IMR-90 (cell line): ENCODE measurements around the gene EFHC2. TPM values are rescaled to one million over a fixed set of nuclear protein-coding genes. Genes with fewer than 3 reads are reported as not detected.

ENCODE experiments used
- ATAC-seq: fragments of 200-7000 bp; cut with Tn5 transposase; 2 replicates; pipeline ENCODE4 v1.9.1; 2020; ENCODE audit warnings: low read depth, mild to moderate bottlenecking, moderate library complexity
- BruUV-seq: library from RNA; stranded (reverse); fragments of 400-500 nt; replicated peaks from 2 replicates; lab custom pipeline; 2021; lab: Mats Ljungman, UMichigan
- CTCF ChIA-PET: fragments of 300-600 bp; formaldehyde crosslinking; extraction: SDS; loops from one replicate; lab custom pipeline; 2021; ENCODE audit warnings: antibody characterized with exemption; lab: Yijun Ruan, JAX
- POLR2A ChIA-PET: fragments of 300-600 bp; sonication (Branson Sonifier 250); formaldehyde crosslinking; loops from one replicate; lab custom pipeline; 2022; ENCODE audit warnings: antibody characterized with exemption; ENCODE audit not compliant: unreplicated experiment; lab: Charles Lee
- DNase-seq: peaks from one replicate; pipeline ENCODE4 v3.0.0; 2013
- H2AFZ ChIP-seq: replicated peaks from 2 replicates; pipeline ENCODE3; 2013; ENCODE audit warnings: low read length, mild to moderate bottlenecking; ENCODE audit not compliant: poor library complexity
- H2AK5ac ChIP-seq: 2 replicates; pipeline ENCODE4 v1.6.1; 2013; ENCODE audit warnings: low read depth, low read length, inconsistent platforms
- H2AK9ac ChIP-seq: replicated peaks from 2 replicates; pipeline ENCODE3; 2013; ENCODE audit warnings: mild to moderate bottlenecking, low read depth, low read length, moderate library complexity; ENCODE audit not compliant: poor library complexity
- H2BK120ac ChIP-seq: 2 replicates; pipeline ENCODE4 v1.6.1; 2013; ENCODE audit warnings: low read depth, low read length, inconsistent platforms
- H2BK15ac ChIP-seq: 3 replicates; pipeline ENCODE4 v1.6.1; 2013; ENCODE audit warnings: low read depth, low read length, inconsistent platforms
- H2BK20ac ChIP-seq: 2 replicates; pipeline ENCODE4 v1.6.1; 2013; ENCODE audit warnings: low read depth, mild to moderate bottlenecking, inconsistent platforms, low read length, moderate library complexity
- H2BK5ac ChIP-seq: 2 replicates; pipeline ENCODE4 v1.6.1; 2013; ENCODE audit warnings: mild to moderate bottlenecking, low read depth, low read length, inconsistent platforms; ENCODE audit not compliant: poor library complexity, severe bottlenecking
- H3K14ac ChIP-seq: replicated peaks from 2 replicates; pipeline ENCODE4 v1.6.1; 2013; ENCODE audit warnings: low read depth, low read length, inconsistent platforms
- H3K18ac ChIP-seq: 2 replicates; pipeline ENCODE4 v1.6.1; 2013; ENCODE audit warnings: low read depth, low read length, control low read depth
- H3K23ac ChIP-seq: 2 replicates; pipeline ENCODE4 v1.6.1; 2013; ENCODE audit warnings: low read depth, low read length, inconsistent platforms
- H3K27ac ChIP-seq: 2 replicates; pipeline ENCODE4 v1.5.1; 2013; ENCODE audit warnings: mild to moderate bottlenecking, control low read depth, low read length; ENCODE audit not compliant: insufficient read depth
- H3K27me3 ChIP-seq: 2 replicates; pipeline ENCODE4 v1.6.1; 2013; ENCODE audit warnings: low read length; ENCODE audit not compliant: control insufficient read depth, insufficient read depth
- H3K36me3 ChIP-seq: 2 replicates; pipeline ENCODE4 v1.6.1; 2013; ENCODE audit warnings: low read length, mixed read lengths; ENCODE audit not compliant: control insufficient read depth, insufficient read depth
- H3K4ac ChIP-seq: 2 replicates; pipeline ENCODE4 v1.6.1; 2013; ENCODE audit warnings: low read depth, low read length, inconsistent platforms
- H3K4me1 ChIP-seq: 2 replicates; pipeline ENCODE4 v1.6.1; 2013; ENCODE audit warnings: low read length, mixed read lengths; ENCODE audit not compliant: control insufficient read depth, insufficient read depth
- H3K4me2 ChIP-seq: 2 replicates; pipeline ENCODE4 v1.6.1; 2013; ENCODE audit warnings: low read depth, mild to moderate bottlenecking, control low read depth, low read length, moderate library complexity
- H3K4me3 ChIP-seq: 2 replicates; pipeline ENCODE4 v1.5.1; 2013; ENCODE audit warnings: low read depth, mild to moderate bottlenecking, control low read depth, low read length, moderate library complexity; ENCODE audit not compliant: insufficient read depth
- H3K56ac ChIP-seq: 2 replicates; pipeline ENCODE4 v1.6.1; 2013; ENCODE audit warnings: low read length, inconsistent platforms; ENCODE audit not compliant: insufficient read depth; ENCODE audit errors: extremely low read depth
- H3K79me1 ChIP-seq, 2 experiments: 2 replicates each; pipeline ENCODE4 v1.6.1; 2013; ENCODE audit warnings: low read length in 2 of 2, inconsistent platforms in 1 of 2, low read depth in 1 of 2
- H3K9ac ChIP-seq: 2 replicates; pipeline ENCODE4 v1.6.1; 2013; ENCODE audit warnings: low read depth, low read length, control low read depth
- H3K9me1 ChIP-seq: 2 replicates; pipeline ENCODE4 v1.6.1; 2013; ENCODE audit warnings: low read length, inconsistent platforms; ENCODE audit not compliant: insufficient read depth
- H3K9me3 ChIP-seq: 2 replicates; pipeline ENCODE4 v1.6.1; 2013; ENCODE audit warnings: low read length; ENCODE audit not compliant: control insufficient read depth, insufficient read depth
- H4K20me1 ChIP-seq: 2 replicates; pipeline ENCODE4 v1.6.1; 2013; ENCODE audit warnings: low read length, inconsistent platforms; ENCODE audit not compliant: insufficient read depth
- H4K5ac ChIP-seq: 2 replicates; pipeline ENCODE4 v1.6.1; 2013; ENCODE audit warnings: mild to moderate bottlenecking, low read depth, low read length, control low read depth
- H4K8ac ChIP-seq, 2 experiments: 2 replicates each; pipeline ENCODE4 v1.6.1; 2013; ENCODE audit warnings: low read depth in 2 of 2, low read length in 2 of 2, control low read depth in 1 of 2, inconsistent platforms in 1 of 2
- H4K91ac ChIP-seq: 2 replicates; pipeline ENCODE4 v1.6.1; 2013; ENCODE audit warnings: low read depth, low read length, inconsistent platforms; ENCODE audit not compliant: insufficient read depth
- BHLHE40 ChIP-seq: fragments of 150-350 bp; IDR thresholded peaks from 2 replicates; pipeline ENCODE4 v1.6.1; 2016; ENCODE audit warnings: mild to moderate bottlenecking, low read depth, low read length
- CEBPB ChIP-seq: IDR thresholded peaks from 2 replicates; pipeline ENCODE4 v1.6.1; 2012; ENCODE audit warnings: low read depth, low read length, improper control_type of control experiment
- CHD1 ChIP-seq: IDR thresholded peaks from 2 replicates; pipeline ENCODE4 v1.6.1; 2012; ENCODE audit warnings: low read depth, low read length, improper control_type of control experiment
- FOS ChIP-seq: fragments of 150-350 bp; IDR thresholded peaks from 2 replicates; pipeline ENCODE4 v1.6.1; 2016; ENCODE audit warnings: low read depth, low read length
- MAFK ChIP-seq: IDR thresholded peaks from 2 replicates; pipeline ENCODE4 v1.6.1; 2012; ENCODE audit warnings: low read depth, low read length, improper control_type of control experiment
- MAZ ChIP-seq: IDR thresholded peaks from 2 replicates; pipeline ENCODE4 v1.6.1; 2012; ENCODE audit warnings: low read depth, mild to moderate bottlenecking, low read length, improper control_type of control experiment, moderate library complexity, borderline replicate concordance
- MXI1 ChIP-seq: IDR thresholded peaks from 2 replicates; pipeline ENCODE4 v1.6.1; 2012; ENCODE audit warnings: low read depth, mild to moderate bottlenecking, low read length, moderate library complexity, borderline replicate concordance
- NFE2L2 ChIP-seq: fragments of 150-350 bp; IDR thresholded peaks from 2 replicates; pipeline ENCODE4 v1.6.1; 2016; ENCODE audit warnings: low read depth, mild to moderate bottlenecking, low read length
- POLR2A ChIP-seq: IDR thresholded peaks from 2 replicates; pipeline ENCODE4 v1.6.1; 2012; ENCODE audit warnings: mild to moderate bottlenecking, low read depth, low read length
- RAD21 ChIP-seq: IDR thresholded peaks from 2 replicates; pipeline ENCODE4 v1.6.1; 2012; ENCODE audit warnings: low read length, improper control_type of control experiment
- RCOR1 ChIP-seq: IDR thresholded peaks from 2 replicates; pipeline ENCODE4 v1.6.1; 2012; ENCODE audit warnings: mild to moderate bottlenecking, low read length, improper control_type of control experiment; ENCODE audit not compliant: insufficient replicate concordance
- RFX5 ChIP-seq: IDR thresholded peaks from 2 replicates; pipeline ENCODE4 v1.8.0; 2012; ENCODE audit warnings: low read depth, mild to moderate bottlenecking, low read length, moderate library complexity
- SMC3 ChIP-seq: fragments of 150-350 bp; IDR thresholded peaks from 2 replicates; pipeline ENCODE4 v1.6.1; 2016; ENCODE audit warnings: low read depth, mild to moderate bottlenecking, antibody characterized with exemption, low read length, moderate library complexity
- WGBS, 2 experiments: methylation state at CpG; one replicate each; pipeline versions ENCODE4 v1.1.5 to v1.1.7; 2013; ENCODE audit warnings: missing lambda C conversion rate in 2 of 2; ENCODE audit not compliant: insufficient read length in 1 of 2; ENCODE audit errors: extremely low coverage in 2 of 2; 5-methylcytosine and 5-hydroxymethylcytosine counted together
- dilution Hi-C: fragments of 300-500 bp; cut with HindIII; formaldehyde crosslinking; loops from one replicate; pipeline ENCODE4 v1.14.3; 2018; ENCODE audit warnings: low sequenced_read_pairs; ENCODE audit not compliant: unreplicated experiment
- in situ Hi-C: fragments of 300-500 bp; cut with MboI; formaldehyde crosslinking; loops from 3 replicates; pipeline ENCODE4 v1.14.3; 2019; ENCODE audit warnings: low sequenced_read_pairs, inconsistent platforms, mixed read lengths
- intact Hi-C: fragments of 100-400 bp; cut with micrococcal nuclease; formaldehyde crosslinking; loops from 2 replicates; pipeline ENCODE4 v1.10.0; 2022
- polyA plus RNA-seq, 3 experiments: library from polyadenylated mRNA; depleted of rRNA; stranded (reverse); fragments of >200 nt; gene quantifications; 2 replicates each; pipeline ENCODE4 v1.2.3, GENCODE V29; 2012; ENCODE audit warnings: low replicate concordance in 1 of 3
- total RNA-seq: library from RNA; depleted of rRNA; stranded (reverse); fragments of >200 nt; gene quantifications from 2 replicates; pipeline ENCODE4 v1.2.3, GENCODE V29; 2012
- TF ChIP-seq, protein P1 (sequence below): fragments of 150-350 bp; IDR thresholded peaks from 2 replicates; pipeline ENCODE4 v1.6.1; 2017; ENCODE audit warnings: mild to moderate bottlenecking, antibody characterized with exemption, low read length, low read depth
- TF ChIP-seq, protein P2 (sequence below): fragments of 150-350 bp; IDR thresholded peaks from 2 replicates; pipeline ENCODE4 v1.6.1; 2016; ENCODE audit warnings: low read depth, mild to moderate bottlenecking, low read length, moderate library complexity, borderline replicate concordance
- TF ChIP-seq, protein P3 (sequence below): conservative IDR thresholded peaks from 2 replicates; pipeline ENCODE4 v1.5.1; 2012; ENCODE audit warnings: mild to moderate bottlenecking, low read depth, low read length, improper control_type of control experiment

EFHC2 gene
- total and polyA plus RNA-seq, 2 of the 4 experiments (the other 2 are of a cell fraction), result 0.18 to 0.24 TPM

DNA sequence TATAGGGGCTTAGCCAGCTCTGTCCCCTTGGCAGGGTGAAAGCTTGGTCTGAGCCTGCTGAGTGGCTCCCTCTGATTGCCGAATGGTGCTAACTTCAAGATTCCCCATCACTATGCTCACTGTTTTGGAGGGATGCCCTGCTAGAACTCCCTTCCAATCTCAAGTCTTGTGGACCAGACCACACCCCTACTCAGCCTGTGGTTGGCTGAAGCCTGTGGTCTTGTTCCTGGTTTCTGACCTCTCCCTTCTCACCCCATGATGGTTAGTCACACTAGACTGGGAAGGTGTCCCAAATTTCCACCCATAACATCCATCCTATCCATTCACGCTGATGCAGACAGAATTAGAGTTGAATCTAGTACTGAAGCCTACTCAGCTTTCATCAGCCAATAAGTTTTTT, 185.6 kb downstream of the EFHC2 start:
- intact Hi-C loops, result no loop called here
- no peak overlapping the region for H2BK20ac ChIP-seq
- H3K4ac ChIP-seq, result no peak overlapping the region
- CTCF ChIA-PET, result no interaction called here
- peaks cover 6% of the 10 kb centered on the region for H3K27me3 ChIP-seq
- no peak overlapping the region for H2AK5ac ChIP-seq
- BruUV-seq, result no TSS peak
- H3K18ac ChIP-seq, result no peak overlapping the region
- H2AFZ ChIP-seq, result no peak overlapping the region
- H2AK9ac ChIP-seq, result peak overlapping the region; percentile 12
- dilution Hi-C loops, result no loop called here
- H3K56ac ChIP-seq, result no peak overlapping the region
- DNase-seq, result no peak
- peaks cover 2% of the 10 kb centered on the region; the same call in 1 of the 2 replicates for H3K9me3 ChIP-seq
- ATAC-seq, result no peak
- no peaks in the 10 kb centered on the region for H3K4me1 ChIP-seq
- no peak overlapping the region for H3K4me2 ChIP-seq
- no peak overlapping the region for H2BK120ac ChIP-seq
- no peaks in the 10 kb centered on the region for H4K20me1 ChIP-seq
- in situ Hi-C loops, result no loop called here
- no peak overlapping the region for H3K9ac ChIP-seq
- H3K23ac ChIP-seq, result no peak overlapping the region
- no peak overlapping the region for H3K4me3 ChIP-seq
- no peak overlapping the region for H3K27ac ChIP-seq
- no peak overlapping the region for H4K5ac ChIP-seq
- no peak overlapping the region for H2BK5ac ChIP-seq
- no CpG with 5 or more reads among the region's 2 CpGs for WGBS, 2 experiments
- no peak overlapping the region for H4K8ac ChIP-seq
- POLR2A ChIA-PET, result no interaction called here
- no peak overlapping the region for H4K91ac ChIP-seq
- no peaks in the 10 kb centered on the region for H3K79me1 ChIP-seq
- H2BK15ac ChIP-seq, result no peak overlapping the region
- no peak for TF ChIP-seq NFE2L2
- TF ChIP-seq, protein P1, sequence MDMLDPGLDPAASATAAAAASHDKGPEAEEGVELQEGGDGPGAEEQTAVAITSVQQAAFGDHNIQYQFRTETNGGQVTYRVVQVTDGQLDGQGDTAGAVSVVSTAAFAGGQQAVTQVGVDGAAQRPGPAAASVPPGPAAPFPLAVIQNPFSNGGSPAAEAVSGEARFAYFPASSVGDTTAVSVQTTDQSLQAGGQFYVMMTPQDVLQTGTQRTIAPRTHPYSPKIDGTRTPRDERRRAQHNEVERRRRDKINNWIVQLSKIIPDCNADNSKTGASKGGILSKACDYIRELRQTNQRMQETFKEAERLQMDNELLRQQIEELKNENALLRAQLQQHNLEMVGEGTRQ, result no peak
- no peak for TF ChIP-seq RCOR1
- TF ChIP-seq FOS, result no peak
- TF ChIP-seq MAFK, result no peak
- TF ChIP-seq, protein P2, sequence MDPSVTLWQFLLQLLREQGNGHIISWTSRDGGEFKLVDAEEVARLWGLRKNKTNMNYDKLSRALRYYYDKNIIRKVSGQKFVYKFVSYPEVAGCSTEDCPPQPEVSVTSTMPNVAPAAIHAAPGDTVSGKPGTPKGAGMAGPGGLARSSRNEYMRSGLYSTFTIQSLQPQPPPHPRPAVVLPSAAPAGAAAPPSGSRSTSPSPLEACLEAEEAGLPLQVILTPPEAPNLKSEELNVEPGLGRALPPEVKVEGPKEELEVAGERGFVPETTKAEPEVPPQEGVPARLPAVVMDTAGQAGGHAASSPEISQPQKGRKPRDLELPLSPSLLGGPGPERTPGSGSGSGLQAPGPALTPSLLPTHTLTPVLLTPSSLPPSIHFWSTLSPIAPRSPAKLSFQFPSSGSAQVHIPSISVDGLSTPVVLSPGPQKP, result no peak
- TF ChIP-seq CHD1, result no peak
- TF ChIP-seq RAD21, result no peak
- no peak for TF ChIP-seq SMC3
- TF ChIP-seq MXI1, result no peak
- TF ChIP-seq MAZ, result no peak
- TF ChIP-seq BHLHE40, result no peak
- TF ChIP-seq, protein P3, sequence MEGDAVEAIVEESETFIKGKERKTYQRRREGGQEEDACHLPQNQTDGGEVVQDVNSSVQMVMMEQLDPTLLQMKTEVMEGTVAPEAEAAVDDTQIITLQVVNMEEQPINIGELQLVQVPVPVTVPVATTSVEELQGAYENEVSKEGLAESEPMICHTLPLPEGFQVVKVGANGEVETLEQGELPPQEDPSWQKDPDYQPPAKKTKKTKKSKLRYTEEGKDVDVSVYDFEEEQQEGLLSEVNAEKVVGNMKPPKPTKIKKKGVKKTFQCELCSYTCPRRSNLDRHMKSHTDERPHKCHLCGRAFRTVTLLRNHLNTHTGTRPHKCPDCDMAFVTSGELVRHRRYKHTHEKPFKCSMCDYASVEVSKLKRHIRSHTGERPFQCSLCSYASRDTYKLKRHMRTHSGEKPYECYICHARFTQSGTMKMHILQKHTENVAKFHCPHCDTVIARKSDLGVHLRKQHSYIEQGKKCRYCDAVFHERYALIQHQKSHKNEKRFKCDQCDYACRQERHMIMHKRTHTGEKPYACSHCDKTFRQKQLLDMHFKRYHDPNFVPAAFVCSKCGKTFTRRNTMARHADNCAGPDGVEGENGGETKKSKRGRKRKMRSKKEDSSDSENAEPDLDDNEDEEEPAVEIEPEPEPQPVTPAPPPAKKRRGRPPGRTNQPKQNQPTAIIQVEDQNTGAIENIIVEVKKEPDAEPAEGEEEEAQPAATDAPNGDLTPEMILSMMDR, result no peak
- no peak for TF ChIP-seq CEBPB
- TF ChIP-seq POLR2A, result no peak
- TF ChIP-seq RFX5, result no peak
- no peaks in the 10 kb centered on the region for H3K9me1 ChIP-seq
- no peaks in the 10 kb centered on the region for H3K36me3 ChIP-seq
- H3K14ac ChIP-seq, result no peak overlapping the region
